Measurements from ENCODE around the gene SOX1.

Gene SOX1

DNA sequence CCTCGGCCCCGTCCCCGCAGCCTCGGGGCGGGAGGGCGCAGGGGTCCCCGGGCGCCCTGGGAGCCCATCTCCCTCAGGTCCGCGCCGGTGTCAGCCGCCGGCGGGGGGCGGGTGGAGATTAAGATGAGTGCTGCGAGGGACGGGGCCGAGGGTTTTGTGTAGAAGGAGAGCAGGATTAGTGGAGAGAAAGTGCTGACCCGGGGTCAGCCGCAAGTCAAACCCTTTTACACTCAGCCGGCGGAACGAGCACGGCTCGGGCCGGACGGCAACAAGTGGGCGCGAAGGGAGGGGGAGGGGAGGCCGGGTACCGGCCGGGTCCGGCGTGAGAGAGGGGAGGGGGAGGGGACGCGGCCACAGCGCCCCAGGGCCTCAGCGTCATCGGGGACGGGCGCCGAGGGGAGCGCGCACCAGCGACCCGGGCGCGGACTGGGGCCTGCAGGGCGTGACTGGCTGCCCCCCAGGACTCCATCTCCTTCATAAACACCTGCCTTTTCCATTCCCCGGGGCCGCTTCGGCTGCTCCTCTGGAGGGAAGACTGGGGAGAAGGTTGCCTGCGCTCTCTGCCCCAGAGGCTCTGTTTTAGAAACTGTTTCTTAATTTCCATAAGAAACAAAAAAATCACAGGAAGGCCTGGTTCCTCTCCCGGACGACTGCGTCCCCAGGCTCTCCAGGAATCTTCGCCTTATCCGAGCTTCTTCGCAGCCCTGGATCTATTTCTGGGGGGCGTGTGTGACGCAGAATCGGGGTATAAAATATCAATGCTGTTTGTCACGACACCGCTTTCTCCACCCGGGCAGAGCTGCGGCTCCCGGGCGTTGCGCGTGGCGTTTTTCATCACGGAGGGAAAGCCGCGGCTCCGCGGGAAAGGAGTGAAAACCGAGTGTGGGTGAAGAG lies 6.5 kb downstream of the SOX1 start:
- DNase-seq = no peak

- no peak for DNase-seq
These were observed 7.4 kb downstream of the SOX1 start for GRCh38 chr13:112074139-112074865.

- no peak for DNase-seq
These were observed 10.8 kb downstream of the SOX1 start for GRCh38 chr13:112077729-112078128.

DNA sequence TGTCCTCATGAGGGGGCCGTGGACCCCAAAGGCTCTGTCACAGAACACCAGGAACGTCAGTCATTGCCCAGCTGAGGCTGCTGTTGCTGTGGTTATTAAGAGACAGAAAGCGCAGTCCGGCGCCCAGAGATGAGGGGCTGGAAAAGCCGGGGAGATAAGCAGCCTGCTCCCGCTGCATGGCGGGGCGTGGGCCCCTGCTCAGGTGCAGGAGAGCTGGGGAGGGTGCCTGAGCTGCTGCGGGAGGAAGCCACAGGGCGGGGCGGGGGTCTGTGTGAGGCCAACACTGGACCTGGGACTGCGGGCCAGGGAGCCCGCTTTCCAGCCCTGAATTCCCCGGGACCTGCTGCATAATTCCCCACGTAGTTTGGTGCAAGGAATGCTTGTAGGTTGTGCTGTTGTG lies 11.3 kb downstream of the SOX1 start:
- DNase-seq = no peak

DNA sequence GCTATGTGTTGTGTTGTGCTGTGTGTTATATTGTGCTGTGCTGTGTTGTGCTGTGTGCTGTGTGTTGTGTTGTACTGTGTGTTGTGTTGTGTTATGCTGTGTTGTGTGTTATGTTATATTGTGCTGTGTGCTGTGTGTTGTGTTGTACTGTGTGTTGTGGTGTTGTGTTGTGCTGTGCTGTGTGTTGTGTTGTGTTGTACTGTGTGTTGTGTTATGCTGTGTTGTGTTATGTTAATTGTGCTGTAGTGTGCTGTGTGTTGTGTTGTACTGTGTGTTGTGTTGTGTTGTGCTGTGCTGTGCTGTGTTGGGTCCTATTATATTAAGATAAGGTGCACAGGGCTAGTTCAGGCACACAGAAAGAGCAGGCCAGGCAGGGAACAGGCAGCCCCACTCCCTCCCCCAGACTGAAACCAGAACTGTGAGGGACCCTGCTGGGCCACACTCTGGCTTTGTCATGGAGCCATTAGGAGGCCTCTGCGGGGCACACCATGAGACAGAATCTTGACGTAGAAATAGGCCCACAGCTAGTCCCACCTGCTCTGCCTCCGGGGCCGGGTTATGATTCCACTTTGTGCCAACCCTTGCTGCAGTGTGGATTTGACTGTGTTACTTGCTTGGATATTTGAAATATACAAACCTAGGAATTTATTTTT lies 12.1 kb downstream of the SOX1 start:
- DNase-seq = no peak

GRCh38 chr13:112079696-112080095 lies 12.7 kb downstream of the SOX1 start:
- no peak for DNase-seq

DNA sequence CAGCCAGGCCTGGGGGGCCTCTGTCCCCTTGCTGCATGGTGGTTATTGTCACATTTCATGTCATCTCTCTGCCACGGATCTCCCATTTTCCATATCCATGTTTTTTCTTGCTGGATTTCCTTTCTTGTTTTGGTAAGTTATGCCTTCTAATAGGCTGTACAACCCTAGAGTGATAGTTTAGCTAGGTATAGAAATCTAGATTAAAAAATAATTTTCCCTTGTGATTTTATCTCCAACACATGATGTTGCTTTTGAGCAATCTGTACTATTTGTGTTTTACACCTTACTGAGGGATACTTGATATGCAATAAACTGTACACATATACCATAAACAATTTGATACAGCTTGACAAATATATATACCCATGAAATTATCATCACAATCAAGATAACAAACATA lies 17.0 kb downstream of the SOX1 start:
- DNase-seq = no peak

DNA sequence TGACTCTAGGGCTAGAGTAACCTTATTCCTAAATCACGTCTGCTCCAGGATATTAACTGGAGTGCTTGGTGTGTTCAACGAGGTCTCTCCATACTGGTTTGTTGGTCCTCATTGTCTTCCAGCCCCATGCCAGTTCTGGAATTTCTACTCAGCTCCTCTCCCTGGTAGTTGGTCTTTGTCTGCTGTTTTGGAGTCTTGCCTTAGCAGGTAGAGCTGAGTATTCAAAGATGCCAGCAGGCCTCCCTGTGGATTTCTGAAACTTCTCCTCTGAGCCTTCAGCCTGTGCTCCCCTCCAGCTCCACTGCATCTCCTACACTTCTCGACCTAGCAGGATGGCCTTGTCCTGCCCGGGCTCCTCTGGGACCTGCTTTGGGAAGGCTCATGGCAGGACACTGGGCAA lies 25.5 kb downstream of the SOX1 start:
- no peak for DNase-seq

GRCh38 chr13:112095354-112095753 lies 28.4 kb downstream of the SOX1 start:
- no peak for DNase-seq

DNA sequence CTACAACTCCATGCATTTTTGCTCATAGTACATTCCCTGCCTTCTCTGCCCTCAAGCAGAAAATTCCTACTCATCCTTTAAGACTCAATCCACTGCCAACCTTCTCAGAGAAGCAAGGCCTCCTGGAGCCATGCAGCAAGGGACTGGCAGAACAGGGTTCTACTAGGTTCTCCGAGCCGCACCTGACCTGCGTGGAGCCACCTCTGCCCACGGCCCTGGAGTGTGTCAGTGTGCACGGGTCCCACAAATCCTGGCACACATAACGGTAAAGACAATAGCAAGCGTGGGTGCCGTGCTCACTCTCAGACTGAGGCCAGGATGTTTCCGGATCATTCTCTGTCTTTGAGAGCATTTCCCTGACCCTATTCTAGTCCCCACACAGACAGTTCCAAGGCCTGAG lies 30.0 kb downstream of the SOX1 start:
- no peak for DNase-seq

GRCh38 chr13:112097770-112098169 lies 30.8 kb downstream of the SOX1 start:
- no peak for DNase-seq

GRCh38 chr13:112098699-112099098 lies 31.8 kb downstream of the SOX1 start:
- no peak for DNase-seq

- DNase-seq = no peak
These were observed 34.5 kb downstream of the SOX1 start for GRCh38 chr13:112101360-112101930.

- DNase-seq = no peak
These were observed 35.3 kb downstream of the SOX1 start for GRCh38 chr13:112102243-112102642.

- DNase-seq = no peak
These were observed 36.4 kb downstream of the SOX1 start for GRCh38 chr13:112103260-112103838.

DNA sequence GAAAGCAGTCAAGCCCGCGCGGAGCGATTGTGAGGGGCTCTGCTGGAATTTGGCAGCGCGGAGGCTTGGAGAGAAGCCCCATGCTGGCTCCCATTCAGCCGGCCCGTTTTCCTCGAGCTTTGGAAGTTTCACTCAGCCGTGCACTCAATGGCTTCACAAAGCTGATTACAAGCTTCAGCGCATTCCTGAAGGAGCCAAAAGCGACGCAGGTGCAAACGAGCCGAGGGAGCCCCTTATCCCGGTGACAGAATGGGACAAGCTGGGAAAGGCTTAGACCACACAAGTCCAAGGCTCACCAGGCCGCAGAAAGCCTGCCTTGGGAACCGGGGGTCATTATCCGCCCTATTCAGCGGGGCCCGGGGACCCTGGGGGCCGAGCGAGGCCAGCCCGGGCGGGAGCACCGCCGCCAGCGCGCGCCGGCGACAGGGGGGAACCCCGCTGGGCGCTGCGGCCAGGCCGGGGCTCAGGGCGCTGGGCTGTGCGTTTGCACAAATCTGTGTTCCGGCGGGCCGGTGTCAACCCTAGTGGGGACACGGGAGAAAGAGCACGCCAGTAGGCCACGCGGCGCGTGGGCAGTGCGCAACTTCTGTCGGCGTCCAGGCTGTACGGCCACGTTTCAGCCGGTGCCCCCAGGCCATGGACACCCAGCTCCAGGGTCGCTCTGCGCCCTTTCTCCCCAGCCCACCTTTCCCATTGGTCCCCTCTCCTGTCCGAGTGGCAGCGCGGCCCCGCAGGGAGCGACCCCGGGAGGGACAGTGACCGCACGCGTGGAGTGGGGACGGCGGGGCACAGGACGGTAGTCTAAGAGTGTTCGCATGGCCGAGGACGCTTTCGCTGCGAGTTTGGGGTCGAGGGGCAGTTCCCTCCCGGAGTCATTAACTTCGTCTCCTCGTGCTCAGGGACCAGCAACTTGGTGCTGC lies 37.3 kb downstream of the SOX1 start:
- no peak for DNase-seq

GRCh38 chr13:112104881-112105234 lies 37.9 kb downstream of the SOX1 start:
- no peak for DNase-seq

DNA sequence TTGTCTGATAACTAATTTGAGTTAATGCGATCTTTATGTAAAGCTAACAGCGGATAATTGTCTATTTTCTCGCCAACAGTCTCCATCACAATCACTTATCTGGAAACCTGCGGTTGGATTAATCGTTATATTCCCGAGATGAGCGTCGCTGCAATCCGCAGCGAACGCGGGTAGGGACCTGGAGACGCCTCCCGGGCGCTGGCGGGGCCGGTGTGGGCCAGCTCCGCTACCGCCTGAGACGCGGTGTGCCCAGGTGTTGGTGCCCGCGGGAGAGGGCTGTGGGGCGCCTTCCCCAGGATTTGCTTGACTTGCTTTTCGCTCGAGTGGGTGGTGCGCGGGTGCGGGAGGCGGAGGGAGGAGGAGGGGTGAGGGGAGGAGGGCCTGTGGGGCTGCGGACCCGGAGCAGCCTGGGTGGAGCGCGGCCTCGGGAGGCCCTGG lies 38.3 kb downstream of the SOX1 start:
- DNase-seq = no peak

DNA sequence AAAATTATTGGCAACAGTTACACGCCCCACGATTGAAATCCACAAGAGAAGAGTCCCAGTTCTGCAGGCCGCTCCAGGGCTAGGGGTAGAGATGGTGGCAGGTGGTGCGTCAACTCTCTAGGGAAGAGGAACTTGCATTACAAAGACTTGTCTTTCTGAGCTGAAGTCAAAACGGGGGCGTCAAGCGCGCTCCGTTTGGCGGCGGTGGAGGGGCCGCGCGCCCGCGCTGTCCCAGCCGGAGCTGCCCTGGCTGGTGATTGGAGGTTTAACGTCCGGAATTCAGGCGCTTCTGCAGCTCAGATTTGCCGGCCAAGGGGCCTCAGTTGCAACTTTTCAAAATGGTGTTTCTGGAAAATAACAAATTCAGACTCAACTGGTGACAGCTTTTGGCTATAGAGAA lies 38.9 kb downstream of the SOX1 start:
- DNase-seq = no peak

DNA sequence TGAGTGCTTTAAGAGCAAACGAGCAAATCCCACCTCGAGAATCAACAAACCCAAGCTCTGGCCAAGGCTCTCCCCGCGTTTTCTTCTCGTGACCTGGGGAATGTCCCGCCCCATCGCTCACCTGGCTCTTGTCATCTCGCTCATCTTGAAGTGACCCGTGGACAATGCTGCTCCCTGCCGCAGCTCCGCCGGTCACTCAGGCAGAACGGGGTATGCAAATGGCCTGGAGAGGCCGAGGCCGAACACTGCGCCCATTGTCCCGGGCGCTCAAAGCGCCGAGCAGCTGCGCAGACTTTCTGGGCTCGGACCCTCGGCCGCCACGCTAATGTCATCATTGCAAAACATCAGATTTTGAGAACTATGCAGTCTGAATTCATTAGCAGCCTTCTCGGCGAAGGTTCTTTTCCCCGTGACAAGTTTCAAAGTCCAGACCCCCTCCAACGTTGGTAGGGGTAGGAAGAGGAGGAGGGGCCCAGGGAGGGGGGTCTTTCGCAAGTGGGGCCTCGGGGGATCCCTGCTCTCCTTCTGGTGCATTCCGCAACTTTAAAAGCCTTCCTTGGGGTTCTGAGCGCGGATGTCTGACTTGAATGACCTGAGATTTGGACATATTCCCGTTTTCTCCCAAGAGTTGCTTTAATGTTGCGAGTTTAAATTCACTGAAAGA lies 39.7 kb downstream of the SOX1 start:
- no peak for DNase-seq

- no peak for DNase-seq
These were observed 40.3 kb downstream of the SOX1 start for GRCh38 chr13:112107289-112107688.

Data from inflammatory macrophage treated with lipopolysaccharide for 4 hours (primary cell).